ENCODE measurements around the gene STK31.
"Not testable (repeated sequence)": the region's sequence is repeated elsewhere in the genome, so short reads cannot be mapped to it uniquely, and the experiment has no call there.

The STK31 gene

GRCh38 chr7:23714579-23714978 lies 4.6 kb downstream of the STK31 start:
- no peak for DNase-seq

- no peak for DNase-seq
These were observed 5.1 kb downstream of the STK31 start for GRCh38 chr7:23715099-23715498.

GRCh38 chr7:23717788-23718187 lies 7.8 kb downstream of the STK31 start:
- no peak for DNase-seq

- no peak for DNase-seq
These were observed 11.4 kb downstream of the STK31 start for GRCh38 chr7:23721456-23721855.

GRCh38 chr7:23722587-23723216 lies 12.7 kb downstream of the STK31 start:
- DNase-seq = not testable (repeated sequence)

GRCh38 chr7:23724113-23724512 lies 14.1 kb downstream of the STK31 start:
- DNase-seq = not testable (repeated sequence)

- DNase-seq = no peak
These were observed 32.0 kb downstream of the STK31 start for GRCh38 chr7:23742051-23742450.

GRCh38 chr7:23743226-23743625 lies 33.2 kb downstream of the STK31 start:
- no peak for DNase-seq

- no peak for DNase-seq
These were observed 36.6 kb downstream of the STK31 start for GRCh38 chr7:23746629-23747028.

- DNase-seq = no peak
These were observed 41.8 kb downstream of the STK31 start for GRCh38 chr7:23751852-23752251.

- DNase-seq = not testable (repeated sequence)
These were observed 48.8 kb downstream of the STK31 start for GRCh38 chr7:23758839-23759238.

GRCh38 chr7:23759671-23760391 lies 49.8 kb downstream of the STK31 start:
- peak; percentile 76 for DNase-seq

GRCh38 chr7:23765943-23766342 lies 55.9 kb downstream of the STK31 start:
- DNase-seq = no peak

- no peak for DNase-seq
These were observed 57.5 kb downstream of the STK31 start for GRCh38 chr7:23767514-23767913.

GRCh38 chr7:23768022-23768421 lies 58.0 kb downstream of the STK31 start:
- DNase-seq = no peak

- not testable (repeated sequence) for DNase-seq
These were observed 69.3 kb downstream of the STK31 start for GRCh38 chr7:23779185-23779800.

GRCh38 chr7:23783115-23783514 lies 73.1 kb downstream of the STK31 start:
- no peak for DNase-seq

GRCh38 chr7:23787272-23787671 lies 77.3 kb downstream of the STK31 start:
- DNase-seq = peak; percentile 66

GRCh38 chr7:23788843-23789242 lies 78.8 kb downstream of the STK31 start:
- DNase-seq = no peak

- no peak for DNase-seq
These were observed 81.7 kb downstream of the STK31 start for GRCh38 chr7:23791721-23792120.

- DNase-seq = no peak
These were observed 92.8 kb downstream of the STK31 start for GRCh38 chr7:23802720-23803397.

GRCh38 chr7:23804707-23805106 lies 94.7 kb downstream of the STK31 start:
- no peak for DNase-seq

- DNase-seq = no peak
These were observed 98.4 kb downstream of the STK31 start for GRCh38 chr7:23808421-23808820.

GRCh38 chr7:23810099-23810498 lies 100.1 kb downstream of the STK31 start:
- no peak for DNase-seq
